Stimulated activated CD8-positive, alpha-beta memory T cell treated with anti-CD3 and anti-CD28 coated beads, Interleukin-15, amount 100 ng/mL, for 1 hour (primary cell): ENCODE data around the gene CLCF1.

Experiments
- DNase-seq: peaks from one replicate; pipeline ENCODE4 v3.0.0-alpha.2; 2020; ENCODE audit warnings: low read depth

The CLCF1 gene

DNA sequence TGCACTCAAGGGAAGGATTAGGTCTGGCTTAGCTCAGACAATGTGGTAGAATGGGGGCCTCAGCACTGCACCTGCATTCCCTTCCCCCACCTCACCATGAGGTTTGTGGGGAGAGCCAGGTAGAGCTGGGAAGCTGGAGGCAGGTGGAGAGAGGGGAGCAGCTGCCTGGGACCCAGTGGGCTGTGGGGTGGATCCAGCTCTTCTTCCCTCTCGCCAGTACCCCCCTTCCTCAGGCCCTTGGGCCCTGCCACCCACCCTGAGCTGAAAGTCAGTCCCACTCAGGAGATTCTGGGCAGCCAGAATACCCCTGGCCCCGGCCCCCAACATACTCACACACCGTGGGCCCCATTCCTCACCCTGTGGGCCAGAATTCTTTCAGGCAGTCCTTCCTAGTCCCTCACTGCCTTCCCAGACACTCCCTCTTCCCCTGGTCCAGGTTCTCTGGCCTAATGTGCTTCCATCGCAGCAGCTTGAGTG, 17.0 kb downstream of the CLCF1 start:
- DNase-seq, result no peak

GRCh38 chr11:67355794-67356386, 17.5 kb downstream of the CLCF1 start:
- DNase-seq, result no peak

GRCh38 chr11:67355023-67355793, 18.2 kb downstream of the CLCF1 start:
- DNase-seq, result no peak

DNA sequence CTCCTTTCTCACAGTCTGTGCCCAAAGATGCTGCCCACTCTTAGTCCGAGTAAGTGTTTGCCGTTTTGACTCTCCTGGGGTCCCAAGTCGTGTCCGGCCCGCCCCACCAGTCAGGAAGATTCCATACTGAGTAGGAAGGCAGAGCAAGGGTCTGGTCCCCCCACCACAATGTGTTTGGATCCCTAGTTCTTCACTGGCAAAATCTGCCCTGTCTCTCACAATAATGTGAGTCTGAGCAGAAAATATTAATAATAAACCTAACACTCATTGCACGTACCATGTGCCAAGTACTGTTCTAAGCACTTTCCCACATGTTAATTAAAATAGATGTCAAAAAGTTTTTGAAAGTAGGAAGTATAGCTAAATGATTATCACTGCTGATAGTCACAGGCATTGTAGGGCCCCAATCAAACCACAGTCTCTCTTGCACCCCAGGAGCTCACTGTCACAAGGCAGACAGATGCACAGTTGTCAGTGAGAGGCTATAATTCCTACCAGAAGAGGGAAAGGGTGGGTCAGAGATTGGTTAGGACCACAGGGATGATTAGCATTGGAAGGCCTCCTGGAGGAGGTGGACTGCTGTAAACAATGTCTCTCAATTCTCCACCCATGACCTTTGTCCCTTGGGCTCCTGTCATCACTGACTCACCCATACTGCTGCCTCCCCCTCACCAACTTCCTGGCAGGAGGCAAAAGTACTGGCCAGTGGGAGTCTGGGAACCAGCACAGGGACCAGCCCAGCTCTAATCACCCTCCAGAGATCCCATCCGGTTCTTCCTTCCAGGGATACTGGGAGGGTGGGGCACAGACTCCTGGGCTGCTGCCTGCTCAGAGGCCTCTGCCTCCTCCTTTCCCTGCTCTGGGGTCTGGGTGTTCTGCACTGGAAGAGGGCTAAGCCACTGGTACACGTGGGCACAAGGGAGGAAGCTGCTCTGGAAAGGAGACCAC, 19.0 kb downstream of the CLCF1 start:
- no peak for DNase-seq

DNA sequence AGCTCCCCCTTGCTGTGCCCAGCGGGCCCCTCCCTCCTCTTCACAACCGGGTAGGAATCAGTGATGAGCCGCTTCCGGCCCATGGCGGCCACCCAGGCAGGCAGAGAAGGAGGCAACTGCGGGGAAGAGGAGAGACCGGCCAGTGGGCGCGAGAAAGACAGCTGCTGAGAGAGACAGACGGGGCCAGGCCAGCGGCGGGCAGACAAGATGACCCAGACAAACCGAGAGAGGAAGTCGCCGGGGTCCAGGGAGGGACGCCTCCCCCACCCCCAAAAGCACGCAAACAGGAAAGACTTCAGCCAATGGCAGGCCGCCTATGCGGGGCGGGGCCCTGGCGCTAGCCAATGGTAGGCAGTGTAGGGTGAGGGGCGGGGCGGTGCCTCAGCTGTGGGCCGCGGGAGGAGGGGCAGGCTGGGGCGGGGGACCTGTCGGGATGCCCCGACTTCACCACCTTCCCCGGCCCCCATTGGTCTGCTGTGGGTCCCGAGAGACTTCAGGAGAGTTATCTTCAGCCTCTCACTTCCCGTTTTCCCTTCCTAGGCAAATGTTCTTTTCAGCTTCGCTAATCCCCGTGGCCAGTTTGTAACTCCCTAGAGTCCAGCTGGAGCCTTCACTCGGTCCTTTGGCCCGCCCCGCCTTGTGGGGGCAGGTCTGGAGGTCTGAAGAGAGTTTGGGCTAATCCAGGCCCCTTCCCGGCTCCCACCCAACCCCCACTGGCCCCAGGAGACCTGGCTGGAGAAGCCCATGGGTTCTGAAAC, 19.9 kb downstream of the CLCF1 start, which contains the start of gene POLD4:
Gene POLD4, minus strand, starts transcription at position 230 of the 758 bp plus-strand sequence. Its CDS starts 147 bp downstream, at position 83.
- DNase-seq, result peak; percentile 93

DNA sequence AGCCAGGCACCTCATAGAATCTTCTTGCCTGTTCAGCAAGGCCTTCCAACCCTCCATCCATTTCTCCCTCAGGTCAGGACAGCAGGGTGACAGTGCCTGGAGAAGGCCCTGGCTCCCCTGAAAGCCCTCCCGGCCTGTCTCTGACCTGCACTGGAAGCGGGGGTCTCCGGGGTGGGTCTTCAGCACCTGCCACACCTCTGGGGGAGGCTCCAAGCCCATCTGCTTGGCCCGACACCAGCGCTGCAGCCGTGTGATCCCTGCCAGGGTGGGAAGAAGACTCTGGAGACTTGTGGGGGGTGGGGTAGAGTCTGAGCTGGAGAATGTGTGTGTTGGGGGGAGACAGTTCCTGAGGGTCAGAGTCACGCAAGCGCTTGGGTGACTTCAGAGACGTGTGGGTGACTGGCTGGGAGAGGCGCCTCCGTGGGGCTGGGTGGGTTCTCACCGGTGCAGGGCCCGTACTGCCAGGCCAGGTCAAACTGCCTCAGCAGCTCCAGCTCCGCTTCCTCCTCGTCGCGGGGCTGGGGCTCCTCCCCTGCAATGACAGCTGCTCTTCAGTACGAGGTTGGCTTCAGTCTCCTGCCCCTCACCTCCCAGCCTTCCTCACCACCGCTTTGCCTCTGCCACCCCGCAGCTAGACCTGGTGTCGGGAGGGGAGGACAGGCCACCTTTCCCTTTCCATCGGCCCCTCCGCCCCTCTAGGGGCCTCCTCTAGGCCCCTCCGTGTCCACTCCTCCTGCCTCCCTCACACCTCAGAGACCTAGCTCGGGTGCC, 20.7 kb downstream of the CLCF1 start:
- DNase-seq, result no peak

DNA sequence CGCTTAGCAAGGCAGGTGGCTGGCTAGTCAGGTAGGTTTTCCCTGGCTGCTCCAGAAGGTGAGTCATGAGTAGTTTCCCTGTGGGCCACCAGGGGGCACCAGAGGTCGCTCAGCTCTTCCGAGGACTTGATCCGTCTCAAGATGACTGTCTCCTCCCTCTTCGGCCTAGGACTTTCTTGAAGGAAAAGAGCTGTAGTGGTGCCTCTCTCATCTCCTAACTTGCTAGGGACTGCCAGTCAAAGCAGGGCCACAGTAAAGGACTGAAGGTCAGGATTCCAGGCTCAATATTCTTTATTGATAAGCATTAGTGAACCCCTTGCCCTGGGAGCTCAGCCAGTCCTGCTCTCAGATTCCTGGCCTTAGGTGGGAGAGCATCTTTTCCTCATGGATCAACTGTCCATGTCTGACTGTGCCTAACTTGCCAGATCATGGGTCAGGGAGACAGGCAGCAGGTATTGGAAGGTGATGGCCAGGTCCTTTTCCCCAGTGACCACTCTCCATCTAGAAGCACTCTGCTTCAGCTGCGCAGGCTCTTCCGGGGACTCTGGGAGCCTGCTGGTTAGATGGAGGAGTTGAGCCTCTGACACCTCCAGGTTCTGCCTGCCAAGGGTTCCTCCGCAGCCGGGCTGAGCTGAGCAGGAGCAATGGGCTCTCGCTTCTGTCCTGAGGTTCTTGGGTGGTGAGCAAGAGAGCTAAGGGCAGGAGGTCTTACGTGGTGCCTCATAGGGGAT, 22.0 kb downstream of the CLCF1 start:
- DNase-seq, result peak; percentile 39

- DNase-seq, result no peak
Measured at GRCh38 chr11:67349928-67350465, 23.4 kb downstream of the CLCF1 start.

DNA sequence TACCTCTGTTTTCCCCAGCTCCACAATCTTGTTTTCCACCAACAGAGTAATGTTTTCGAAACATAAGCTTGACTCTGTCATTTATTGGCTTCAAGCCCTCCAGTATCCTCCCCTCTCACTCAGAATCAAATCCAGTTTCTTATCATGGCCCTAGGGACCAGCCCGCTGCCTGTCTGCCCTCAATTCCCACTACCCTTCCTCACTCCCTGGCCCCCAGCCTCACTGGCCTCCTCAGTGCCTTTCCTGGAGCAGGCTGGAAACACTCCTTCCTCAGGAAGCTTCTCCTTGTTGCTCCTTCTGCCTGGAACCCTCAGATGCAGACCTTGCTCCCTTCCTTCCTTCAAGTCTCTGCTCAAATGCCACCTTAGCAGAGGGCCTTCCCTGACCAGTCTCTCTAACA, 23.9 kb downstream of the CLCF1 start:
- DNase-seq, result no peak

DNA sequence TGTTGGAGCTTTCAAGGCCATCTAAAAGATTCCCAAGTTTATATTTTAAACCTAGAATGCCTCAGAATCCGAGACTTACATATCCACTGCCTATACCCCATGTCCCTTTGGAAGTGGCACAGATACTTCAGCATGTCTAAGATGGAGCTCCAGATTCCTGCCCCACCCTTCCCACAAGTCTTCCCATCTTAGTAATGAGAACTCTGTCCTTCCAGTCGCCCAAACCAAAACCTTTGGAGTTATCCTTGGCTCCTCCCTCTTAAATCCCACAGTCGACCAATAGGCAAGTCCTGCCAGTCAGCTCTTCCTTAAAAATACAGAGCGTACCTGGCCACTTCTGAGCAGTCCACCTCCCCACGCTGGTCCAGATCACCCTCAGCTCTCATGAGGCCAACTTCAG, 24.4 kb downstream of the CLCF1 start:
- DNase-seq, result no peak

DNA sequence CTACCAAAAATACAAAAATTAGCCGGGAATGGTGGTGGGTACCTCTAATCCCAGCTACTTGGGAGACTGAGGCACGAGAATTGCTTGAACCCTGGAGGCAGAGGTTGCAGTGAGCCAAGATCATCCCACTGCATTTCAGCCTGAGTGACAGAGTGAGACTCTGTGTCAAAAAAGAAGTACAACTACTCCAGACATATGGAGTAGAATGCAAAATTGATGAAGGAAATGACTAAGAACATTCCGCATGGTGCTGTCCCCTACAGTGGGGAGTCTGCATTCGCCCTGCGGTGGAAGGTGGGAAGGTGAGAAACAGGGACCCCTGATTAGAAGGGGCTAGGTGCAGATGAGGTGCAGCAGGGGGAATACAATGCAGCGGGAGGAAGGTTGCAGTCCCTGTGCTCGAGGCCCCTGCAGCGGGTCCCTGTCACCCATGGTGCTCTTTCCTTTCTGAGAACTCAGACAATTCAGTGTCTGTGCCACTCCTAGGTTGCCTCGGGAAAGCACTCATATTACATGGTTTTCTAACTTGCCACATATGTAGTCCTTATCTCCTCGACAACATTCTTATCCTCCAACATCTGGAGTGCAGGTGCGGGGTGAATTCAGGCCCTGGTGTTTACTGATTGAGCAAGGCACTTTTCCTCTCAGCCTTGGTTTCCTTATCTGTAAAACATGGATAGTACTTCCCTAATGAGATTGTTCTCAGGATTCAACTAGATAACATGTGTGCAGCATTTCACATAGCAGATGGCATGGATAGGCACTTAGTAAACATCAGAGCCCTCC, 25.2 kb downstream of the CLCF1 start:
- DNase-seq, result no peak

- DNase-seq, result no peak
Measured at GRCh38 chr11:67345920-67346819, 27.2 kb downstream of the CLCF1 start.

GRCh38 chr11:67345247-67345919, 28.0 kb downstream of the CLCF1 start:
- DNase-seq, result no peak

DNA sequence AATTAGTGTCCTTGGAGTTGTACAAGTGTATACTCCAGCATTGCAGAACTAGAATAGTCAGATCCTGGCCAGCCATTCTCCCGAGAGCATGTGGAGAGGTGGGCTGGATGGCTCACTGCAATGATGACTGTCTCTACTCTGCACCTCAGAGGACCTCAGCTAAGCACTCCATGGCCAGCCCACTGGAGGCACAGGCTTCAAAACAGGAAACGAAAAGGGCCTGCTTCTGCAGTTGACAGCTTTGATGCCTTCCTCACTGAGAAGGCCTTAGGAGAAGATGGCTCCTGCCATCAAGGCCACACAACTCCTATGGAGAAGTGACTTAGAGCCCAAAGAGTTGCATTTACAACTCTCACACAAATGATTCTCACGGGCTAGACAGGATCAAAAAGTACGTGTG, 29.1 kb downstream of the CLCF1 start:
- DNase-seq, result no peak

DNA sequence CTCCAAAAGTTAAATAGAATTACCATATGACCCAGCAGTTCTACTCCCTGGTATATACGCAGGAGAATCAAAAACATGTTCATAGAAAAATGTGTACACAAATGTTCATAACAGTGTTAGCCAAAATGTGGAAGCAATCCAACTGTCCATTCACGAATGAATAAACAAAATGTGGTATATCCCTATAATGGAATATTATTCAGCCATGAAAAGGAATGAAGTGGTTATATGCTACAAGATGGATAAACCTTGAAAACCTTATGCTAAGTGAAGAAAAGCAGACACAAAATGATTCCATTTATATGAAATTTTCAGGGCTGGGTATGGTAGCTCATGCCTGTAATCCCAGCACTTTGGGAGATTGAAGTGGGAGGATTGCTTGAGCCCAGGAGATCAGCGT, 36.1 kb downstream of the CLCF1 start:
- DNase-seq, result no peak

DNA sequence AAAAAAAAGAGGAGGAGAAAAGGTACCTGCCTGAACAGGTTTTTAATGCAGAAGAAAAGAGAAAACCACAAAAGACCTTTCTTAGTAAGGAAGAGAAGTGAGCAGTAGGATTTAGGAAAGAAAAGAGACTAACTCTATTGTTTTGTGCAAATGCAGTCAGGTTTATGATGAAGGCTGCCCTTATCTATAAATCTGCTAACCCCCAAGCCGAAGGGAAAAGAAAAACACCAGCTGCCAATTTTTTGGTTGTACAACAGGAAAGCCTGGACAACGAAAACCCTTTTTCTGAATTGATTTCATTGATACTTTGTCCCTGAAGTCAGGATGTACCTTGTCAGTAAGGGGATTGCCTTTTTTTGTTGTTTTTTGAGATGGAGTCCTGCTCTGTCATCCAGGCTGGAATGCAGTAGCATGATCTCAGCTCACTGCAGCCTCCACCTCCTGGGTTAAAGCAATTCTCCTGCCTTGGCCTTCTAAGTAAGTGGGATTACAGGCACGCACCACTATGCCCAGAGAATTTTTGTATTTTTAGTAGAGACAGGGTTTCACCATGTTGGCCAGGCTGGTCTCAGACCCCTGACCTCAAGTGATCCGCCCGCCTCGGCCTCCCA, 41.2 kb downstream of the CLCF1 start:
- no peak for DNase-seq

DNA sequence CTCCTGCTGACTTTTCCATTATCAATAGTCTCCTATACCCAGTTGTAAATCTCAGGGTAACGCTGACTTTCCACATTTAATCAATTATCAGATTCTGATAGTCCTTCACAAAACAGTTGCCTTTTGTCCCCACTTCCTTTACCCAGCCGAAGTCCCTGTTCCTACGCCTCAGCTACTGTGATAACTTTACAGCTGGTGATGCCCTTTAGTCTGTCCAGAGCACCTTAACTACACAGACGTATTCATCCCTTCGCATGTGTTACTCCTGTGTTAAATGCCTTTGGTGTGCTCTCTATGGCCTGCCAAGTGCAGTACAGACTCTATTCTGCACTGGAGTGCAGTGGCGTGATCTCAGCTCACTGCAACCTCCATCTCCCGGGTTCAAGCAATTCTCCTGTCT, 49.9 kb downstream of the CLCF1 start:
- no peak for DNase-seq
